IMR-90 (cell line): ENCODE measurements around the gene KIAA0513. TPM values are rescaled to one million over a fixed set of nuclear protein-coding genes. Genes with fewer than 3 reads are reported as not detected.

ENCODE experiments used
- ATAC-seq: fragments of 200-7000 bp; cut with Tn5 transposase; 2 replicates; pipeline ENCODE4 v1.9.1; 2020; ENCODE audit warnings: low read depth, mild to moderate bottlenecking, moderate library complexity
- BruUV-seq: library from RNA; stranded (reverse); fragments of 400-500 nt; replicated peaks from 2 replicates; lab custom pipeline; 2021; lab: Mats Ljungman, UMichigan
- CTCF ChIA-PET: fragments of 300-600 bp; formaldehyde crosslinking; extraction: SDS; loops from one replicate; lab custom pipeline; 2021; ENCODE audit warnings: antibody characterized with exemption; lab: Yijun Ruan, JAX
- POLR2A ChIA-PET: fragments of 300-600 bp; sonication (Branson Sonifier 250); formaldehyde crosslinking; loops from one replicate; lab custom pipeline; 2022; ENCODE audit warnings: antibody characterized with exemption; ENCODE audit not compliant: unreplicated experiment; lab: Charles Lee
- DNase-seq: peaks from one replicate; pipeline ENCODE4 v3.0.0; 2013
- H2AFZ ChIP-seq: replicated peaks from 2 replicates; pipeline ENCODE3; 2013; ENCODE audit warnings: low read length, mild to moderate bottlenecking; ENCODE audit not compliant: poor library complexity
- H2AK5ac ChIP-seq: 2 replicates; pipeline ENCODE4 v1.6.1; 2013; ENCODE audit warnings: low read depth, low read length, inconsistent platforms
- H2AK9ac ChIP-seq: replicated peaks from 2 replicates; pipeline ENCODE3; 2013; ENCODE audit warnings: mild to moderate bottlenecking, low read depth, low read length, moderate library complexity; ENCODE audit not compliant: poor library complexity
- H2BK120ac ChIP-seq: 2 replicates; pipeline ENCODE4 v1.6.1; 2013; ENCODE audit warnings: low read depth, low read length, inconsistent platforms
- H2BK15ac ChIP-seq: 3 replicates; pipeline ENCODE4 v1.6.1; 2013; ENCODE audit warnings: low read depth, low read length, inconsistent platforms
- H2BK20ac ChIP-seq: 2 replicates; pipeline ENCODE4 v1.6.1; 2013; ENCODE audit warnings: low read depth, mild to moderate bottlenecking, inconsistent platforms, low read length, moderate library complexity
- H2BK5ac ChIP-seq: 2 replicates; pipeline ENCODE4 v1.6.1; 2013; ENCODE audit warnings: mild to moderate bottlenecking, low read depth, low read length, inconsistent platforms; ENCODE audit not compliant: poor library complexity, severe bottlenecking
- H3K14ac ChIP-seq: replicated peaks from 2 replicates; pipeline ENCODE4 v1.6.1; 2013; ENCODE audit warnings: low read depth, low read length, inconsistent platforms
- H3K18ac ChIP-seq: 2 replicates; pipeline ENCODE4 v1.6.1; 2013; ENCODE audit warnings: low read depth, low read length, control low read depth
- H3K23ac ChIP-seq: 2 replicates; pipeline ENCODE4 v1.6.1; 2013; ENCODE audit warnings: low read depth, low read length, inconsistent platforms
- H3K27ac ChIP-seq: 2 replicates; pipeline ENCODE4 v1.5.1; 2013; ENCODE audit warnings: mild to moderate bottlenecking, control low read depth, low read length; ENCODE audit not compliant: insufficient read depth
- H3K27me3 ChIP-seq: 2 replicates; pipeline ENCODE4 v1.6.1; 2013; ENCODE audit warnings: low read length; ENCODE audit not compliant: control insufficient read depth, insufficient read depth
- H3K36me3 ChIP-seq: 2 replicates; pipeline ENCODE4 v1.6.1; 2013; ENCODE audit warnings: low read length, mixed read lengths; ENCODE audit not compliant: control insufficient read depth, insufficient read depth
- H3K4ac ChIP-seq: 2 replicates; pipeline ENCODE4 v1.6.1; 2013; ENCODE audit warnings: low read depth, low read length, inconsistent platforms
- H3K4me1 ChIP-seq: 2 replicates; pipeline ENCODE4 v1.6.1; 2013; ENCODE audit warnings: low read length, mixed read lengths; ENCODE audit not compliant: control insufficient read depth, insufficient read depth
- H3K4me2 ChIP-seq: 2 replicates; pipeline ENCODE4 v1.6.1; 2013; ENCODE audit warnings: low read depth, mild to moderate bottlenecking, control low read depth, low read length, moderate library complexity
- H3K4me3 ChIP-seq: 2 replicates; pipeline ENCODE4 v1.5.1; 2013; ENCODE audit warnings: low read depth, mild to moderate bottlenecking, control low read depth, low read length, moderate library complexity; ENCODE audit not compliant: insufficient read depth
- H3K56ac ChIP-seq: 2 replicates; pipeline ENCODE4 v1.6.1; 2013; ENCODE audit warnings: low read length, inconsistent platforms; ENCODE audit not compliant: insufficient read depth; ENCODE audit errors: extremely low read depth
- H3K79me1 ChIP-seq, 2 experiments: 2 replicates each; pipeline ENCODE4 v1.6.1; 2013; ENCODE audit warnings: low read length in 2 of 2, inconsistent platforms in 1 of 2, low read depth in 1 of 2
- H3K9ac ChIP-seq: 2 replicates; pipeline ENCODE4 v1.6.1; 2013; ENCODE audit warnings: low read depth, low read length, control low read depth
- H3K9me1 ChIP-seq: 2 replicates; pipeline ENCODE4 v1.6.1; 2013; ENCODE audit warnings: low read length, inconsistent platforms; ENCODE audit not compliant: insufficient read depth
- H3K9me3 ChIP-seq: 2 replicates; pipeline ENCODE4 v1.6.1; 2013; ENCODE audit warnings: low read length; ENCODE audit not compliant: control insufficient read depth, insufficient read depth
- H4K20me1 ChIP-seq: 2 replicates; pipeline ENCODE4 v1.6.1; 2013; ENCODE audit warnings: low read length, inconsistent platforms; ENCODE audit not compliant: insufficient read depth
- H4K5ac ChIP-seq: 2 replicates; pipeline ENCODE4 v1.6.1; 2013; ENCODE audit warnings: mild to moderate bottlenecking, low read depth, low read length, control low read depth
- H4K8ac ChIP-seq, 2 experiments: 2 replicates each; pipeline ENCODE4 v1.6.1; 2013; ENCODE audit warnings: low read depth in 2 of 2, low read length in 2 of 2, control low read depth in 1 of 2, inconsistent platforms in 1 of 2
- H4K91ac ChIP-seq: 2 replicates; pipeline ENCODE4 v1.6.1; 2013; ENCODE audit warnings: low read depth, low read length, inconsistent platforms; ENCODE audit not compliant: insufficient read depth
- RAD21 ChIP-seq: IDR thresholded peaks from 2 replicates; pipeline ENCODE4 v1.6.1; 2012; ENCODE audit warnings: low read length, improper control_type of control experiment
- WGBS, 2 experiments: methylation state at CpG; one replicate each; pipeline versions ENCODE4 v1.1.5 to v1.1.7; 2013; ENCODE audit warnings: missing lambda C conversion rate in 2 of 2; ENCODE audit not compliant: insufficient read length in 1 of 2; ENCODE audit errors: extremely low coverage in 2 of 2; 5-methylcytosine and 5-hydroxymethylcytosine counted together
- dilution Hi-C: fragments of 300-500 bp; cut with HindIII; formaldehyde crosslinking; loops from one replicate; pipeline ENCODE4 v1.14.3; 2018; ENCODE audit warnings: low sequenced_read_pairs; ENCODE audit not compliant: unreplicated experiment
- in situ Hi-C: fragments of 300-500 bp; cut with MboI; formaldehyde crosslinking; loops from 3 replicates; pipeline ENCODE4 v1.14.3; 2019; ENCODE audit warnings: low sequenced_read_pairs, inconsistent platforms, mixed read lengths
- intact Hi-C: fragments of 100-400 bp; cut with micrococcal nuclease; formaldehyde crosslinking; loops from 2 replicates; pipeline ENCODE4 v1.10.0; 2022
- polyA plus RNA-seq, 3 experiments: library from polyadenylated mRNA; depleted of rRNA; stranded (reverse); fragments of >200 nt; gene quantifications; 2 replicates each; pipeline ENCODE4 v1.2.3, GENCODE V29; 2012; ENCODE audit warnings: low replicate concordance in 1 of 3
- total RNA-seq: library from RNA; depleted of rRNA; stranded (reverse); fragments of >200 nt; gene quantifications from 2 replicates; pipeline ENCODE4 v1.2.3, GENCODE V29; 2012

KIAA0513 gene
- total and polyA plus RNA-seq, 2 of the 4 experiments (the other 2 are of a cell fraction): 9.5 TPM

GRCh38 chr16:85130705-85131028, 103.1 kb downstream of the KIAA0513 start:
- peak overlapping the region; percentile 31; the same call in 1 of the 3 replicates for H2BK15ac ChIP-seq
- peaks cover 22% of the 10 kb centered on the region; the same call in 1 of the 2 replicates for H3K9me1 ChIP-seq
- H4K20me1 ChIP-seq: no peaks in the 10 kb centered on the region
- H3K4me2 ChIP-seq: no peak overlapping the region
- no TSS peak for BruUV-seq
- TF ChIP-seq RAD21: no peak
- no peaks in the 10 kb centered on the region for H3K9me3 ChIP-seq
- ChIA-PET CTCF (interaction anchor here (1.0 kb wide), 1 partner anchor 16 kb away, joined by 5 read pairs; no protein-coding TSS in a partner anchor), POLR2A (no interaction called here)
- no peak for ATAC-seq
- H2AK9ac ChIP-seq: peak overlapping the region; percentile 73
- peak overlapping the region; percentile 59 for H3K27ac ChIP-seq
- H3K79me1 ChIP-seq: no peaks in the 10 kb centered on the region
- dilution Hi-C loops (no loop called here), intact Hi-C loops (no loop called here), in situ Hi-C loops (no loop called here)
- peak overlapping the region; percentile 72 for H2AK5ac ChIP-seq
- H2BK120ac ChIP-seq: peak overlapping the region; percentile 81
- no peak for DNase-seq
- WGBS, 2 experiments: 60% methylated on average over 4 of the region's 5 CpGs; no CpG with 5 or more reads in 1 of the 2 experiments
- peak overlapping the region; percentile 40; the same call in 1 of the 2 replicates for H3K9ac ChIP-seq
- peak overlapping the region; percentile 40 for H2BK20ac ChIP-seq
- H3K4me3 ChIP-seq: no peak overlapping the region
- H2BK5ac ChIP-seq: peak overlapping the region; percentile 18
- peak overlapping the region; percentile 78 for H4K91ac ChIP-seq
- 0 out of 2 replicates have a peak overlapping the region, but pooled peaks have one; percentile 49 for H3K56ac ChIP-seq
- no peak overlapping the region; the same call in none of the 2 replicates for H3K18ac ChIP-seq
- H2AFZ ChIP-seq: peak overlapping the region; percentile 84
- peak overlapping the region; percentile 27; the same call in 1 of the 2 replicates for H3K23ac ChIP-seq
- H3K36me3 ChIP-seq: no peaks in the 10 kb centered on the region
- H4K8ac ChIP-seq: peak overlapping the region; percentile 60 to 71
- no peaks in the 10 kb centered on the region for H3K27me3 ChIP-seq
- peak overlapping the region; percentile 51 for H3K4ac ChIP-seq
- H3K4me1 ChIP-seq: peaks cover 22% of the 10 kb centered on the region
- peak overlapping the region; percentile 51 for H4K5ac ChIP-seq
- peak overlapping the region; percentile 14 for H3K14ac ChIP-seq
